Smooth muscle cell (in vitro differentiated cells): ENCODE data around the gene NUP107. TPM values are rescaled to one million over a fixed set of nuclear protein-coding genes. Genes with fewer than 3 reads are reported as not detected.

Experiments used
- DNase-seq: peaks from one replicate; lab custom pipeline; 2025; ENCODE audit not compliant: unreplicated experiment; lab: John Stamatoyannopoulos, UW
- H2AFZ ChIP-seq: fragments of 200-600 bp; sonication (generic); 2 replicates; pipeline ENCODE4 v1.6.0; 2016; ENCODE audit warnings: antibody characterized with exemption, low read depth, mild to moderate bottlenecking
- H3F3A ChIP-seq: fragments of 200-600 bp; sonication (generic); 2 replicates; pipeline ENCODE4 v1.6.0; 2017; ENCODE audit warnings: antibody characterized with exemption, low read depth
- H3K27ac ChIP-seq: fragments of 200-600 bp; sonication (generic); 2 replicates; pipeline ENCODE4 v1.5.1; 2016; ENCODE audit warnings: low read depth, mild to moderate bottlenecking
- H3K27me3 ChIP-seq: fragments of 200-600 bp; sonication (generic); 2 replicates; pipeline ENCODE4 v1.6.1; 2016; ENCODE audit warnings: low read depth, mild to moderate bottlenecking
- H3K36me3 ChIP-seq: fragments of 200-600 bp; sonication (generic); 2 replicates; pipeline ENCODE4 v1.5.1; 2016; ENCODE audit warnings: low read depth
- H3K4me1 ChIP-seq: fragments of 200-600 bp; sonication (generic); 2 replicates; pipeline ENCODE4 v1.5.1; 2016; ENCODE audit warnings: low read depth
- H3K4me2 ChIP-seq: fragments of 200-600 bp; sonication (generic); 2 replicates; pipeline ENCODE4 v1.6.0; 2016; ENCODE audit warnings: mild to moderate bottlenecking
- H3K4me3 ChIP-seq: fragments of 200-600 bp; sonication (generic); 2 replicates; pipeline ENCODE4 v1.5.1; 2016; ENCODE audit warnings: mild to moderate bottlenecking
- H3K79me2 ChIP-seq: fragments of 200-600 bp; sonication (generic); 2 replicates; pipeline ENCODE4 v1.6.0; 2016; ENCODE audit warnings: low read depth, mild to moderate bottlenecking
- H3K9ac ChIP-seq: fragments of 200-600 bp; sonication (generic); 2 replicates; pipeline ENCODE4 v1.6.0; 2016; ENCODE audit warnings: low read depth
- H3K9me3 ChIP-seq: fragments of 200-600 bp; sonication (generic); replicated peaks from 2 replicates; pipeline ENCODE4 v1.5.1; 2016; ENCODE audit warnings: low read depth
- H4K20me1 ChIP-seq: fragments of 200-600 bp; sonication (generic); 2 replicates; pipeline ENCODE4 v1.6.0; 2016; ENCODE audit warnings: low read depth
- WGBS: methylation state at CpG from one replicate; pipeline ENCODE4 v1.1.7; 2016; ENCODE audit warnings: low lambda C conversion rate; 5-methylcytosine and 5-hydroxymethylcytosine counted together
- polyA plus RNA-seq: library from polyadenylated mRNA; unstranded; fragments of >200 nt; fragmentation: Nextera tagmentation; extraction: Ambion mirVana; gene quantifications from 2 replicates; pipeline ENCODE4 v1.2.1, GENCODE V29; 2016
- total RNA-seq: library from RNA; depleted of rRNA; stranded (reverse); fragments of >200 nt; gene quantifications from 2 replicates; pipeline ENCODE4 v1.2.3, GENCODE V29; 2014
- TF ChIP-seq, protein P1 (sequence below): fragments of 200-600 bp; sonication (generic); IDR thresholded peaks from 2 replicates; pipeline ENCODE4 v1.5.1; 2017; ENCODE audit warnings: borderline replicate concordance, mild to moderate bottlenecking, antibody characterized with exemption; ENCODE audit not compliant: insufficient read depth, poor library complexity, severe bottlenecking

The NUP107 gene
- total and polyA plus RNA-seq, 2 experiments from 2014 or later: 39.9 to 51.1 TPM

DNA sequence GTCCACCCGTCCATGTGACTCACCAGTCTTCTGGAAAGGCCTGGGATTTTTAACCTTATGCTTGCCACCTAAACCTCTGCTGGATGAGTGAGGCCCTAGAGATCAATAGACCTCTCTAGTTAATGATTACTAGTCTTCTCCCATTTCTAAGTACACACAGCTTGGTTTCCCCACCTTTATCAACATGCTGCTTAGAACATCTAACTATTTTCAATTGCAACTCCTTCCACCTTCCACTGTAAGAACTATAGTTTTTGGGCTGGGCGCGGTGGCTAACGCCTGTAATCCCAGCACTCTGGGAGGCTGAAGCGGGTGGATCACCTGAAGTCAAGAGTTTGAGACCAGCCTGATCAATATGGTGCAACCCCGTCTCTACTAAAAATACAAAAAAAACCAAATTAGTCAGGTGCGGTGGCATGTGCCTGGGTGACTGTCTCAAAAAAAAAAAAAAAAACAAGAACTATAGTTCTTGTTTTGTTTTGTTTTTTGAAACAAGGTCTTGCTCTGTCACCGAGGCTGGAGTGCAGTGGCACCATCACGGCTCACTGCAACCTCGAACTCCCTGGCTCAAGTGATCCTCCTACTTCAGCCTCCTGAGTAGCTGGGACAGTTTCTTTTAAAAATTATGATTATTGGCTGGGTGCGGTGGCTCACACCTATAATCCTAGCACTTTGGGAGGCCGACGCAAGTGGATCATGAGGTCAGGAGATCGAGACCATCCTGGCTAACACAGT, 102.5 kb downstream of the NUP107 start:
- no peak overlapping the region for H3K9ac ChIP-seq
- no peaks in the 10 kb centered on the region for H3K9me3 ChIP-seq
- no peak overlapping the region for H3K4me2 ChIP-seq
- no peaks in the 10 kb centered on the region for H4K20me1 ChIP-seq
- H3K27me3 ChIP-seq: no peaks in the 10 kb centered on the region
- H3K79me2 ChIP-seq: no peaks in the 10 kb centered on the region
- no peak overlapping the region for H3K27ac ChIP-seq
- H3K36me3 ChIP-seq: no peaks in the 10 kb centered on the region
- H3K4me3 ChIP-seq: no peak overlapping the region
- H3K4me1 ChIP-seq: peaks cover 10% of the 10 kb centered on the region
- no peak for DNase-seq
- H3F3A ChIP-seq: peaks cover 4% of the 10 kb centered on the region
- 96% methylated on average over 14 of the region's 14 CpGs for WGBS
- TF ChIP-seq, protein P1, sequence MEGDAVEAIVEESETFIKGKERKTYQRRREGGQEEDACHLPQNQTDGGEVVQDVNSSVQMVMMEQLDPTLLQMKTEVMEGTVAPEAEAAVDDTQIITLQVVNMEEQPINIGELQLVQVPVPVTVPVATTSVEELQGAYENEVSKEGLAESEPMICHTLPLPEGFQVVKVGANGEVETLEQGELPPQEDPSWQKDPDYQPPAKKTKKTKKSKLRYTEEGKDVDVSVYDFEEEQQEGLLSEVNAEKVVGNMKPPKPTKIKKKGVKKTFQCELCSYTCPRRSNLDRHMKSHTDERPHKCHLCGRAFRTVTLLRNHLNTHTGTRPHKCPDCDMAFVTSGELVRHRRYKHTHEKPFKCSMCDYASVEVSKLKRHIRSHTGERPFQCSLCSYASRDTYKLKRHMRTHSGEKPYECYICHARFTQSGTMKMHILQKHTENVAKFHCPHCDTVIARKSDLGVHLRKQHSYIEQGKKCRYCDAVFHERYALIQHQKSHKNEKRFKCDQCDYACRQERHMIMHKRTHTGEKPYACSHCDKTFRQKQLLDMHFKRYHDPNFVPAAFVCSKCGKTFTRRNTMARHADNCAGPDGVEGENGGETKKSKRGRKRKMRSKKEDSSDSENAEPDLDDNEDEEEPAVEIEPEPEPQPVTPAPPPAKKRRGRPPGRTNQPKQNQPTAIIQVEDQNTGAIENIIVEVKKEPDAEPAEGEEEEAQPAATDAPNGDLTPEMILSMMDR: no peak
- no peak overlapping the region for H2AFZ ChIP-seq

DNA sequence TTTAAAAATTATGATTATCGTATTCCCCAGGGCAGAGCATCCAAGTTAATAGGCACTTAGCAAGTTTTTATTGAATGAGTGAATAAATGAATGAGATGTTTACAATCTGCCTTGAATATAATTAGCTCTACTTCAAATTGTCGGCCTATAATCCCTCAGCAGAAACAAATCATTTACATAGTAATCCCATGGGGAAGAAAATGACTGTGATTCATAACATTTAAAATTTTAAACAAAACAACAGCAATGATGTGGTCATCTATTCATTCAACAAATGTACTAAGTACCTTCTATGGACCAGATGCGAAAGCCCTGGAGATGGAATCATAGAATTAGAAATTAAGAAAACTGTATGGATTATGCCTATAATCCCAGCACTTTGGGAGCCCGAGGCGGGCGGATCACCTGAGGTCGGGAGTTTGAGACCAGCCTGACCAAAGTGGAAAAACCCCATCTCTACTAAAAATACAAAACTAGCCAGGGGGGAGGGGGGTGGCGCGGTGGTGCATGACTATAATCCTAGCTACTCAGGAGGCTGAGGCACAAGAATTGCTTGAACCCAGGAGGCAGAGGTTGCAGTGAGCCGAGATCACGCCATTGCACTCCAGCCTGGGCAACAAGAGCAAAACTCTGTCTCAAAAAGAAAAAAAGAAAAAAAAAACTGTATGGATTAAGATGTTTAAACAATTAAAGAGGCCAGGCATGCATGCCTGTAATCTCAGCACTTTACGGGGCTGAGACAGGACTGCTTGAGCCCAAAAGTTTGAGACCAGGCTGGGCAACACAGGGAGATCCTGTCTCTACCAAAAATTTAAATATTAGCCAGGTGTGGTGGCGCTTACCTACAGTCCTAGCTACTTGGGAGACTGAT, 103.5 kb downstream of the NUP107 start:
- Histone ChIP-seq H4K20me1 (no peaks in the 10 kb centered on the region), H3K27ac (no peak overlapping the region), H3K27me3 (no peaks in the 10 kb centered on the region), H3K4me3 (no peak overlapping the region), H3K9ac (no peak overlapping the region), H3F3A (peaks cover 4% of the 10 kb centered on the region), H3K4me2 (no peak overlapping the region), H2AFZ (no peak overlapping the region), H3K79me2 (no peaks in the 10 kb centered on the region), H3K4me1 (peaks cover 10% of the 10 kb centered on the region), H3K36me3 (no peaks in the 10 kb centered on the region), H3K9me3 (no peaks in the 10 kb centered on the region)
- TF ChIP-seq, protein P1: no peak
- DNase-seq: no peak
- 89% methylated on average over 13 of the region's 13 CpGs for whole genome bisulfite sequencing

GRCh38 chr12:68790952-68791234, 104.1 kb downstream of the NUP107 start:
- Histone ChIP-seq H3K9ac (no peak overlapping the region), H3K4me3 (no peak overlapping the region), H2AFZ (no peak overlapping the region), H3F3A (peaks cover 4% of the 10 kb centered on the region), H4K20me1 (no peaks in the 10 kb centered on the region), H3K9me3 (no peaks in the 10 kb centered on the region), H3K4me1 (peaks cover 10% of the 10 kb centered on the region), H3K36me3 (no peaks in the 10 kb centered on the region), H3K27ac (no peak overlapping the region), H3K79me2 (no peaks in the 10 kb centered on the region), H3K4me2 (no peak overlapping the region), H3K27me3 (no peaks in the 10 kb centered on the region)
- 67% methylated on average over 3 of the region's 3 CpGs for WGBS
- no peak for DNase-seq
- TF ChIP-seq, protein P1: no peak
